Adrenal gland (tissue), 12 donors: ENCODE results near the gene TMC1. TPM values are rescaled to one million over a fixed set of nuclear protein-coding genes. Genes with fewer than 3 reads are reported as not detected.

Experiments used
- DNase-seq, 7 donors: peaks; one replicate each; pipeline ENCODE4 v3.0.0-alpha.2; 2019 to 2020
- H3K27ac ChIP-seq, 5 donors: fragments of 200-600 bp; sonication (generic) in 4 of 5; 1 replicate in 3 of 5; 2 replicates in 2 of 5; pipeline versions ENCODE4 v1.5.1 to v1.8.0; 2016 to 2020; ENCODE audit warnings: mild to moderate bottlenecking in 1 of 5
- H3K27me3 ChIP-seq: fragments of 200-600 bp; 2 replicates; pipeline ENCODE4 v1.8.0; 2021
- H3K36me3 ChIP-seq, 2 donors: fragments of 200-600 bp; replicated peaks in 1 of 2; 1 replicate in 1 of 2; 2 replicates in 1 of 2; pipeline versions ENCODE4 v1.5.1 to v1.8.0; 2018 to 2022
- H3K4me1 ChIP-seq, 2 donors: fragments of 200-600 bp; replicated peaks in 1 of 2; 1 replicate in 1 of 2; 2 replicates in 1 of 2; pipeline versions ENCODE4 v1.5.1 to v1.8.0; 2018 to 2021
- H3K4me3 ChIP-seq, 4 donors: fragments of 200-600 bp; sonication (generic) in 3 of 4; one replicate each; pipeline ENCODE4 v1.5.1; 2016 to 2018
- H3K9me3 ChIP-seq, 3 donors: fragments of 200-600 bp; sonication (generic) in 1 of 3; replicated peaks in 1 of 3; 1 replicate in 2 of 3; 2 replicates in 1 of 3; pipeline versions ENCODE4 v1.5.1 to v1.8.0; 2016 to 2021
- CTCF ChIP-seq, 6 experiments: fragments of 450-650 bp in 4 of 6; fragments of 200-600 bp in 2 of 6; sonication (generic) in 1 of 6; IDR thresholded peaks; 1 replicate in 5 of 6; 2 replicates in 1 of 6; pipeline versions ENCODE4 v1.5.1 to v1.8.0; 2016 to 2021; ENCODE audit warnings: antibody characterized with exemption in 6 of 6, mild to moderate bottlenecking in 2 of 6, moderate library complexity in 1 of 6
- POLR2A ChIP-seq, 2 donors: fragments of 450-650 bp; IDR thresholded peaks; one replicate each; pipeline ENCODE4 v1.6.1; 2017; ENCODE audit warnings: antibody characterized with exemption in 2 of 2, mild to moderate bottlenecking in 2 of 2, moderate library complexity in 1 of 2
- WGBS, 4 donors: extraction: QIAGEN DNeasy Blood & Tissue Kit in 2 of 4; methylation state at CpG; one replicate each; pipeline versions ENCODE4 v1.1.5 to v1.1.7; 2013 to 2017; 5-methylcytosine and 5-hydroxymethylcytosine counted together
- intact Hi-C, 2 donors: fragments of 100-400 bp; cut with DNase I; formaldehyde crosslinking; loops; one replicate each; pipeline versions ENCODE4 v1.14.1 to v1.15.0; 2022 to 2023
- polyA plus RNA-seq, 3 donors: library from polyadenylated mRNA; stranded (reverse); fragments of 200-250 nt in 2 of 3; fragments of 350-450 nt in 1 of 3; fragmentation: Illumina TruSeq in 1 of 3; extraction: RNeasy Lipid Tissue Mini Kit (QIAGEN cat#74804) in 1 of 3; gene quantifications; one replicate each; pipeline ENCODE4 v1.2.3, GENCODE V29; 2013 to 2014
- total RNA-seq, 9 donors: library from RNA; depleted of rRNA in 4 of 9; stranded (reverse); fragments of >200 nt in 4 of 9; fragments of 120-200 nt in 1 of 9; fragmentation: NEBNext Ultra II Directional in 1 of 9; extraction: Animal tissue kit (Norgen Biotek cat#: 25700) in 1 of 9; gene quantifications; one replicate each; pipeline versions ENCODE4 v1.1.0 to v1.2.4, GENCODE V29; 2013 to 2023
- donor health status: healthy with polysubstance abuse.
- donor health status: Bipolar disorder and iron deficiency.
- donor health status: DM: yes; HTN: yes; CAD: no.
- donor health status: DM: no; HTN: no; CAD: no.
- donor health status: DM: no; HTN: no; CAD: no.
- donor health status: DM: yes; HTN: yes; CAD: no.

The TMC1 gene
- total and polyA plus RNA-seq, 12 donors = 0.22 to 1.5 (median 0.50) TPM; not detected in 7

GRCh38 chr9:72667181-72667580, 145.8 kb downstream of the TMC1 start:
- H3K9me3 ChIP-seq = no peaks in the 10 kb centered on the region
- H3K27ac ChIP-seq = no peak overlapping the region
- WGBS, 4 donors = 73 to 84% (median 74%) methylated on average over 2 of the region's 2 CpGs
- no peaks in the 10 kb centered on the region for H3K36me3 ChIP-seq
- intact Hi-C loops = no loop called here
- H3K27me3 ChIP-seq = no peaks in the 10 kb centered on the region
- no peak for DNase-seq
- TF ChIP-seq CTCF (IDR thresholded peaks at IDR 0.05) (no peak), POLR2A (IDR thresholded peaks at IDR 0.05) (no peak)
- H3K4me1 ChIP-seq = no peaks in the 10 kb centered on the region
- no peak overlapping the region for H3K4me3 ChIP-seq

GRCh38 chr9:72674961-72675360, 153.6 kb downstream of the TMC1 start:
- intact Hi-C loops = loop anchor here in 1 of 2 donors (10.0 kb wide), 1 partner anchor 70 kb away; no protein-coding TSS in a partner anchor
- TF ChIP-seq CTCF (IDR thresholded peaks at IDR 0.05) (no peak), POLR2A (IDR thresholded peaks at IDR 0.05) (no peak)
- WGBS, 4 donors = 83 to 94% (median 93%) methylated on average over 2 of the region's 2 CpGs
- DNase-seq = no peak
- H3K4me1 ChIP-seq = no peaks in the 10 kb centered on the region
- H3K27ac ChIP-seq = no peak overlapping the region
- no peaks in the 10 kb centered on the region for H3K27me3 ChIP-seq
- H3K4me3 ChIP-seq = no peak overlapping the region
- no peaks in the 10 kb centered on the region for H3K9me3 ChIP-seq
- H3K36me3 ChIP-seq = no peaks in the 10 kb centered on the region

GRCh38 chr9:72675586-72675985, 154.2 kb downstream of the TMC1 start:
- intact Hi-C loops = loop anchor here in 1 of 2 donors (10.0 kb wide), 1 partner anchor 69 kb away; no protein-coding TSS in a partner anchor
- Histone ChIP-seq H3K9me3 (no peaks in the 10 kb centered on the region), H3K4me1 (no peaks in the 10 kb centered on the region), H3K27me3 (no peaks in the 10 kb centered on the region), H3K27ac (no peak overlapping the region), H3K4me3 (no peak overlapping the region), H3K36me3 (no peaks in the 10 kb centered on the region)
- TF ChIP-seq CTCF (IDR thresholded peaks at IDR 0.05) (no peak), POLR2A (IDR thresholded peaks at IDR 0.05) (no peak)
- DNase-seq = peak in 1 of 7 donors; percentile 3
- 39 to 58% (median 48%) methylated on average over 1 of the region's 1 CpG for WGBS, 4 donors

GRCh38 chr9:72680593-72681282, 159.3 kb downstream of the TMC1 start:
- no peak for TF ChIP-seq CTCF (IDR thresholded peaks at IDR 0.05)
- intact Hi-C loops = no loop called here
- WGBS, 4 donors = 53 to 60% (median 59%) methylated on average over 2 of the region's 2 CpGs

More at GRCh38 chr9:72680593-72681282, 159.3 kb downstream of the TMC1 start:
- DNase-seq = no peak
- H3K9me3 ChIP-seq = no peaks in the 10 kb centered on the region
- no peaks in the 10 kb centered on the region for H3K36me3 ChIP-seq
- no peaks in the 10 kb centered on the region for H3K27me3 ChIP-seq
- no peak overlapping the region for H3K27ac ChIP-seq
- H3K4me3 ChIP-seq = no peak overlapping the region
- no peaks in the 10 kb centered on the region for H3K4me1 ChIP-seq
